NCI-H2081 (cell line): ENCODE measurements around the gene NUAK1.

ENCODE experiments used
- DNase-seq, 2 experiments: peaks; one replicate each; lab custom pipeline; 2025; lab: John Stamatoyannopoulos, UW

NUAK1 gene

DNA sequence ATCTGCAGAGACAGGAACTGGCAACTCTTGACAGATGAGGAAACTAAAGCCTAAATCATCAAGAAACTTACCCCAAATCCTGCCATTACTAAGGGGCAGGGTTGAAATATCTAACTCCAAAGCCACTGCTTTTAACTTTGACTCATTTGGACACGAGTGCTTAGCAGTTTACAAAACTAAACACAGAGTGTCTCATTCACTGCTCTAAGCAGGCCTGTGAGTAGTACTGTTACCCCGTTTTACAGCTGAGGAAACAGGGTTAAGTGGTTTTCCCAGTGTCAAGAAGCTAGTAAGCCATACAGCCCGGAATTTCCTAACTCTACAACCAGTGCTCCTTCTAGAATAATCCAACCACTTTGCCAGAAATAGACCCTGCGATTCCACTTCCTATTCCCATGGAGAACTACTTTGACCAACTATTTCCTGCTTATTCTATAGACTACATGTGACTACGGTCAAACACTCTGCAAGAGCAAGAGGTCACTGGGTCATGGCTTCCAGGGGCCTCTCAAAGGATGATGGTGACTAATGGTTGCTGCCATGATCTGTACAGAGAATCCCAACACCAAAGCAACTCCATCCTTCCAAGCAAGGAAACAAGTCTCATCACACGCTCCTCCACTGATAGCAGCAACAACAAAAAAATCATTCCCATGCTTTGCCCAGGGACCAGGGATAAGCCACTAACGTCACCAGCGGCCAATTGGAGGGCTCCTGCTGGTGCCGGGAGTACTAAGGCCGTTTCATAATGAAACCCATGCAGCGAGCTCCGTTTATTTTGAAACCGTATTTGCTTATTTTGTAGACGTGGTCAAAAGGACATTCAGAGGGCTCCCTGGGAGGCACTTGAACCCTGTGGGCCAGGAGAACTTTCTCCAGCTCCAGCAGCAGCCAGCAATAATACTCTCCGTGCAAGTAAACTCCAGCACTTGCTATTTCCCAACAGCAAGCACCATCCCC, 56.3 kb downstream of the NUAK1 start:
- DNase-seq, result no peak

DNA sequence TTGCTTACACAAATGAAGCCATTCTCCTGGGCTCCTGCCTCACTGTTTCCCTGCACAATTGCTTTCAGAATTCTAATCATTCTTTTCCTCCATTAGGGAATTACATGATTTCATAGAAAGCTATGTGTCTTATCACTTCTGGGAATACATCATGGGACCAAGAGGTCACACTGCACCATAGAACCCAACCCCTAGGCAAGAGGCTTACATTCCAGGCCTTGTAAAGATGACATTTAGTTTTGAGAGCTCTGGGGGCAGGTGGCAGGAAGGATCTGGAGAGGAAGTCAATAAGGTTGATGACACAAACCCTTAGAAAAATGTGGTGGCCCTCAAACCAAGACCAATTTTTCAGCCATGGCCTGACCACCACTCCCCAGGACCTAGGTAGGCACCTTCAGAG, 57.1 kb downstream of the NUAK1 start:
- DNase-seq, result no peak

DNA sequence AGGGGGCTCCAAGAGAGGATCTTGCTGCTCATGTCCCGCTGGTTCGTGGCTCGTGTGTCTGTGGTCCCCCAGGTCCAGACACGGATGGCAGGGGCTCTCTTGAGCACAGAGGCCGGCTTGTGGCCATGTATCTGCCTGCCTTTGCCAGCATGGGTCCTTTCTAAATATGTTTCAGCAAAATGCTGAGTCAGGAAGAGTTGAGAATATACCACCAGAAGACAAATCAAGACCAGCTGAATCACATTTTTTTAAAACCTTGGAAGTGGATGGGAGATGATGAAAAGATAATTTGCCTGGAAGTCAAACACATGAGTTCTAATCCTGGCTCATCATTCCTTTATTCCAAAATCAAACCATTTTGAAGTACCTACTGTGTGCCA, 58.0 kb downstream of the NUAK1 start:
- no peak for DNase-seq

- DNase-seq, result no peak
Observed at GRCh38 chr12:106080041-106080790, 58.5 kb downstream of the NUAK1 start.

GRCh38 chr12:106079148-106079738, 59.5 kb downstream of the NUAK1 start:
- no peak for DNase-seq

DNA sequence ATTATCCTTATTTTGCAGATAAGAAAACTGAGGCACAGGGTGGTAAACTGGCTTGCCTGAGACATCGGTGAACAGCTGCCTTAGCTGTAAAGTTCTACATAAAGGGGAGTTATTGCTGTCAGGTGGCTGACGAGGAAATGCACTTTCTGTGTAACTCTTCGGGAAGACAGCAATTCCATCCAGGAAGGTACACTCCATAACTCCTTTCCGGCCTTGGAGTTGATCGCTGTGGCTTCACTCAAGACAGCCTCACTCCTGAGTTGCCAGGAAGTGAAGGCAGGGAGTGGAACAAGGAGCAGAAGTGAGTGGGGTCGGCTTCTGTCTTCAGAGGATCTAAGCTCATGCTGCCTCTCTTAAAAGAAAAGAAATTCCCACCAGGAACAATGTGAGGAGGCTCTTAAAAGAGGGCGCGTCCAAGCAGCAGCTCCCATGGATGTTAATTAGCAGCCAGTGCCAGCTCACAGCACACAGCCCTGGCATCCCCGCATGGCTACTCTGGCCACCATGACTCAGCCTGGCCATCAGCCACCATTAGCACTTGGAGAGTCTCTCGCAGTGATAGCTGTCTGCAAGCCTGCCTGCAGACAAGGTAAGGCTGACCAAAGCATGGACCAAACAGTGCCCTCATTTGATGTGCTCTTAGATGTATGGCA, 60.3 kb downstream of the NUAK1 start:
- no peak for DNase-seq

DNA sequence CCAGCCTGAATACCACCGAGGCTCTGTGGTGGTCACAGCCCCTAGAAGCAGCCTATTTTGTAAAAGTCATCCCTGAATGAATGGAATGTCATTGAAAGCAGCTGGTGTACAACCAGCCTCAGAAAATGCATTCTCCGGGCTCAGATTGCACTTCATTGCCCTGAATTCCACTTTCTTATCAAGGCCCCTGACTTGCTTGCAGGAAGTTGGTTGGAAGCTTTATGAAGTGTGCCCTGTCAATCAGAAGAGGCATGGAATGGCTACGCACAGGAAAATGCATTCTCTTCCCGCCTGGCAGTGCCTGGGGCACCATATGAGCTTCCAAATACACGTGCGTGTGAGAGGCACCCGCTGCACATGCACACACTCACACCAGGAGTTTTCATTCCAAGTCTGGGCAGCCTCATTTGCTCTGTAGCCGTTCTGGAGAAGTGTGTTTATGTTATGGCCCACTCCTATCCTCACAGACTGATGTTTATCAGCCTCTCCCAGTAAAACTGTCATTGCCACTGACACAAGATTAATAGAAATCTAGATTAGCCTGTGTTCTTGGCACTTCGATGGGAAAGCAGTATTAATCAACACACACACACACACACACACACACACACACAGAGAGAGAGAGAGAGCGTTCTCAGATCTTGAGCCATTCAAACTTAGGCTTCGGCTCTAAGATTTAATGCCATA, 63.9 kb downstream of the NUAK1 start:
- DNase-seq, result no peak

DNA sequence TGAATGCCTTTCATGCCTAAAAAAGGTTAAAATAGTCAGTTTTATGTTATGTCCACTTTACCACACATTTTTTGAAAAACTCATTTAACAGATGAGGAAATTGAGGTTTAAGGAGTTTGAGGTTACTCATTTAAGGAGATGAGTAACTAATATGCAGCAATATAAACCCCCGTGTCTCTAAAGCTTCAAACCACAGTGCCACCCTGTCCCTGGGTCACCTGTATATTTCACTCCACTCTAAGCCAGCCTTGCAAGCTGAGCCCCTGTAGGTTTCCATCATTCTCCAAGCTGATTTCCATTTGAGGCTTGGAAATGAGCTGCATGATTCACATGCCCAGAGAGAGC, 64.4 kb downstream of the NUAK1 start:
- DNase-seq, result no peak

GRCh38 chr12:106073179-106073578, 65.6 kb downstream of the NUAK1 start:
- DNase-seq, result no peak

DNA sequence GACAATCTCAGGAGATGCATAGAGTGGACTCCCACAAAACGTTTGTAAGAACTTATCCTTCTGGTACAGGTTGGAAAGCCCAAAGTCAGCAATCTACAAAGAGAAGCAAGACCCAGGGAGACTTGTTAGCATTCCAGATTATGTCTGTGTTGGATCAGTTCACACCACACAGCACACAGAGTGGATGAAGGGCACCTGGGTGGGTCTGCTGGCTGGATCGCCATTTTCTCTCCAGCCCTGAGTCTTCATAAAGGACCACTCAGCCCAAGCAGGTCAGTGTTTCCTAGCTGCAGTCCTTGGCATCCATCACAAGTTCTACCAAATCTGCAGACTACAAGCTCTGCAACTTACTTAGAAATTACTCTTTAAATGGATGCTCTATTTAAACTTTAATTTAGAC, 66.0 kb downstream of the NUAK1 start:
- DNase-seq, result no peak

DNA sequence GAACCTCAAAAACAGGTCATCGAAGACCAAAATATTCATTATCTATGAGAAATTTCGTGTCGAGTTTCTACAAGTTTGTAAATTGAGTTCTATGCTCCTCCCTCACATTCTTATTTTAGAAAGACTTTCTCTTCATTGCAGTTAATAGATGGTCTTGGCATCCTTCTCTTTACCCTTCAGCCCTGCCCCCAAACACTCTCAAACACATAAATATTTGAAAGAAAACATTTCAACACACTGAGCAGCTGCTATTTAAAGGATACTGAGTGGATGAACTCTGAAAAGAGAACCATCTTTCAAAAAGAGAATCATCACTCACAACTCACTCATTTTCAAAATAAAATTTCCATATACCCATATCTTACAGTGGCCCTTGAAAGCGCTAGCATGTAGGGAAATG, 67.1 kb downstream of the NUAK1 start:
- DNase-seq, result no peak

DNA sequence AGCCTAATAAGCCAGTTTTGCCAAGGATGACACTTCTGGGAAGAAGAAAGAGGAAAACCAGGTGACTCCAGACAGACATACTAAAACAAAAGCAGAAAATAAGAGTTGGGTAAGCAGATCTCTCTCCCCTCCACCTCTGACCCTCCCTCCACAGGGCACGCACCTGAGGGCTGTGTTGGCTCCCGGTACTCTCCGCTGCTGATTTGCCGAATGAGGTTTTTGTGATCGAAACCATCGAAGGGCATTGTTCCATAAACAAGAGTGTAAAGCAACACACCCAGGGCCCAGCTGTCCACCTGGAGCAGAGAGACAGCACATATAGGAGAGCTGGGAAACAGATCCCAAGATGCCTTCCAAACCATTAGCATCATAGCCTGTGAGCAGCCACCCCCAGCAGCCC, 68.1 kb downstream of the NUAK1 start:
- no peak for DNase-seq

DNA sequence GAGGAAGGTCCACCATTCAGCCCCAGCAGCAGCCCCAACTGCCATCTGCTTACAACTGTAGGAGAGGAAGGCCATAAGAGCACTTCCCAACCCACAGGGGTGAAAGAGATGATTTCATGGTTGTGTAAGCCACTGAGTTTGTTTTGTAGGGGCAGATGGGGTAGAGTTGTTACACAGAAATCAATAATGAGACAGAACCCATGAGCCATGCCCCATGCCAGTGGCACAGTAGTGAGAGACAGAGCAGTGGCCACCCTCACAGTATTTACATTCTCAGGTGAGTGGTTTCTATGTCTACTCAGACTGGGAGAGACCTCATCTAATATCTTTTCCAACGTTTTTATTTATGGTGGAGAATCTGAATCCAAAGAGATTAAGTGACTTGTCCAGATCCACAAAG, 68.6 kb downstream of the NUAK1 start:
- no peak for DNase-seq

GRCh38 chr12:106068296-106068695, 70.5 kb downstream of the NUAK1 start:
- no peak for DNase-seq

GRCh38 chr12:106067606-106068205, 71.0 kb downstream of the NUAK1 start:
- DNase-seq, result no peak

GRCh38 chr12:106066726-106067325, 71.9 kb downstream of the NUAK1 start:
- no peak for DNase-seq

- DNase-seq, result no peak
Observed at GRCh38 chr12:106066051-106066705, 72.6 kb downstream of the NUAK1 start.

DNA sequence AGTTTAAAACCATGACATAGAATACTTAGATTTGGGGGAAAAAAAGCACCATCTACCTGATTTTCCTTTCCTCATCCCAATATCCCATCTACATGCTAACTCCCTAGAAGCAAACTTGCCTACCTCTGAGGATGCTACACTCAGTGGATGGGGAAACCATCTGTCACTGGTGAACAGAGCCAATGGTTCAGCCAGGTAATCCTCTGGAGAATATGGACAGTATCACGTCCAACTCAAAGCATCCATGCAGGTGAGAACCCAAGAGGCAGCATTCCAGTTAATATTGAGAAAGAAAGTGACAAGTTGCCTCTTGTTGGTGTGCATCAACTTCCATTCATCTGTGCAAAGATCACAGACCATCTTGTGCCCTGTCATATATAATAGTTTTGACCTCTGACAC, 73.2 kb downstream of the NUAK1 start:
- no peak for DNase-seq

- no peak for DNase-seq
Observed at GRCh38 chr12:106064721-106065021, 74.1 kb downstream of the NUAK1 start.

DNA sequence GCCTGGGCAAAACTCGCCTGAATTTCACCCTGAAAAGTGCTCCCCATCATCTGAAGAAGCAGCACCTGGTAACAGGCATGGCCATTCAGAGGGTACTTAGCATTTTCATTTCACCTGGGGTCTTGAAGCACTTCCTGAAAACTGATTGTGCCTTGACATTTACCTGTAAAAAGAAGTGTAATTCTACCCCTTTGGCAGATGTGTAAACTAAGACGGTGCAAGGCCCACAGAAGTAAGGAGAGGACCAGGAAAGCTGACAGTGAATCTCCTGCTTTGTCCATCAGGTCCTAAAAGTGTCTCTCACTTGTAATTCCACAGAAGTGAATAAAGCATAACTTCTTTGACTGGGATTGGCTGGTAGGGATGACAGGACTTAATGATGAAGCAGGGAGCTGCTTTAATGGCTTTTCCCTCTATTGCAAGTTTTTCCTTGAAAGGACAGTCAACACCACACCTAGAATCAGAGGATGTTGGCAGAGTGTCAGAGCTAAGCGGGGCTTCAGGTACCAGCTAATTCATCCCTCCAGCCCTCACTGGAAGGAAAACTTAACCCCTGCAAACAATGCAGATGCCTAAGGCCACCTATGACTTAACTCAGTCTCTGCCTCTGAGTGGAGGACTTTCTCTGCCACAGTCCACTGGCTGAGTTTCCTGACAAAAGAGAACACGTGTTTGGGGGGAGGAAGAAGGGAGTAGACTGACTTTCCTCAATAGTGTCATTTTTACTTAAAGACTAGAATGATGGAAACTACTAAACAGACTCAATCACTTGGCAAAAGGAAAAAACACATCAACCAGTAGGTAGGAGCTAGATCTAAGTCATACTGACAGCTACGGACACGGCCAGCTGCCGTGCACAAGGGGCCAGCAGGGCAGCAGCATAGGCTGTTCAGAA, 74.7 kb downstream of the NUAK1 start:
- no peak for DNase-seq
